ENCODE measurements around the gene MUC13.

The MUC13 gene

GRCh38 chr3:124862006-124862405 lies 72.5 kb downstream of the MUC13 start:
- DNase-seq: no peak

- DNase-seq: no peak
Observed at GRCh38 chr3:124861041-124861440, 73.5 kb downstream of the MUC13 start.

GRCh38 chr3:124860599-124860998 lies 74.0 kb downstream of the MUC13 start:
- no peak for DNase-seq

GRCh38 chr3:124859025-124859424 lies 75.5 kb downstream of the MUC13 start:
- DNase-seq: no peak

- DNase-seq: no peak
Observed at GRCh38 chr3:124858275-124858674, 76.3 kb downstream of the MUC13 start.

- DNase-seq: no peak
Observed at GRCh38 chr3:124856677-124857076, 77.9 kb downstream of the MUC13 start.
